GM18498 (cell line): ENCODE results near the gene ACP7.
"Not testable (repeated sequence)": the region's sequence is repeated elsewhere in the genome, so short reads cannot be mapped to it uniquely, and the experiment has no call there.

Experiments
- ATAC-seq: cut with Tn5 transposase; IDR thresholded peaks from one replicate; pipeline ENCODE4 v1.9.1; 2021; ENCODE audit warnings: mild to moderate bottlenecking, moderate library complexity; ENCODE audit not compliant: unreplicated experiment

ACP7 gene

GRCh38 chr19:39103151-39103550 lies 19.0 kb downstream of the ACP7 start:
- no peak for ATAC-seq

- no peak for ATAC-seq
Observed at GRCh38 chr19:39104186-39104596, 20.0 kb downstream of the ACP7 start.

GRCh38 chr19:39106194-39106593 lies 22.0 kb downstream of the ACP7 start:
- ATAC-seq = no peak

- no peak for ATAC-seq
Observed at GRCh38 chr19:39109641-39110040, 25.5 kb downstream of the ACP7 start.

- no peak for ATAC-seq
Observed at GRCh38 chr19:39110263-39110967, 26.2 kb downstream of the ACP7 start.

- no peak for ATAC-seq
Observed at GRCh38 chr19:39111593-39112199, 27.5 kb downstream of the ACP7 start.

- ATAC-seq = no peak
Observed at GRCh38 chr19:39112338-39112890, 28.2 kb downstream of the ACP7 start.

GRCh38 chr19:39113199-39113598 lies 29.0 kb downstream of the ACP7 start:
- ATAC-seq = no peak

DNA sequence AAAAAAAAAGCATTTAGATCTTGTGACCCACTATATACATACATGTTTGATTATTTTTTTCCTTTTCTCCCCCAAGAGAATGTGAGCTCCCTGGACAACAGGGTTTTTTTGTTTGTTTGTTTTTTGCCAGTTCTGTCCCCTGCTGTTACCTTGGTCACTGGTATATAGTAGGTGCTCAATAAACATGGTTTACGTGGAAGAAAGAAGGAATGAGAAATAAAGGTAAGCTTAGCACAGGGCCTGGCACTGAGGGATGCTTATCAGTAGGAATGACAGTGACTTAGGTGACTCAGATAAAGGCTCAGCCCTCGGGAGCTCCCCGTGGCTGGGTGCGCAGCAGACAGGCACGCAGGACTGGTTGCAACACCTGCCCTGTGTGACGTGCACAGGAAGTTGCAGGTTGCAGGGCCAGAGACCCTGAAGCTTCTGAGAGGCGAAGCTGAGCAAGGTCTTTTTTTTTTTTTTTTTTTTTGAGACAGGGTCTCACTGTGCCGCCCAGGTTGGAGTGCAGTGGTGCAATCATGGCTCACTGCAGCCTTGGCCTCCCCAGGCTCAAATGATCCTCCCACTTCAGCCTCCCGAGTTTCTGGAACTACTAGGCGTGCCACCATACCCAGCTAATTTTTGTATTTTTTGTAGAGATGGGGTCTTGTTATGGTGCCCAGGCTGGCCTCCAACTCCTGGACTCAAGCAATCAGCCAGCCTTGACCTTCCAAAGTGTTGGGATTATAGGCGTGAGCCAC lies 31.1 kb downstream of the ACP7 start:
- no peak for ATAC-seq

DNA sequence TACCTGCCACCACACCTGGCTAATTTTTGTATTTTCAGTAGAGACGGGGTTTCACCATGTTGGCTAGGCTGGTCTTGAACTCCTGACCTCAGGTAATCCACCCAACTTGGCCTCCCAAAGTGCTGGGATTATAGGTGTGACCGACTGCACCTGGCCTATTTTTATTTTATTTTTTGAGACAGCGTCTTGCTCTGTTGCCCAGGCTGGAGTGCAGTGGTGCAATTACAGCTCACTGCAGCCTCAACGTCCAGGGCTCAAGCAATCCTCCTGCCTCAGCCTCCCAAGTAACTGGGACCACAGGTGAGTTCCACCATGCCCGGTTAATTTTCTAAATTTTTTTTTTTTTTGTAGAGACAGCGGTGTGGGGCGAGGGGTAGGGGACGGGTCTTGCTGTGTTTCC lies 32.9 kb downstream of the ACP7 start:
- not testable (repeated sequence) for ATAC-seq

- ATAC-seq = no peak
Observed at GRCh38 chr19:39119830-39120229, 35.7 kb downstream of the ACP7 start.

- ATAC-seq = no peak
Observed at GRCh38 chr19:39122934-39123731, 39.0 kb downstream of the ACP7 start.

GRCh38 chr19:39124136-39124764 lies 40.1 kb downstream of the ACP7 start:
- ATAC-seq = no peak

DNA sequence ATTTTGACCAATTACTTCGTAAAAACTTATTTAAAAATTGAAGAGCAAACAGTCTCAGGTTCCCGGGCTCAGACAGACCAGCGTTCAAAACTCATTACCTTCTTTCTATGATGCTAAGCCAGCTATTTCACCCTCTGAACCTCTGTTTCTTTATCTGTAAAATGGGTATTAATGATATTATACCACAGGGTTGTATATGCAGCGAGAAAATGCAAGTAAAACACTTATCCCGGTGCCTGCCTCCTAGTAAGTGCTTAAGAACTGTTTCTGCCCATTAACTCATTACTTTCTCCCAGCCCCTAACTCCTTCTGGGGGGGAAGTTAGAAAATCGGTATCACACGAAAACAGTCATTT lies 41.0 kb downstream of the ACP7 start:
- ATAC-seq = no peak

GRCh38 chr19:39125554-39126311 lies 41.6 kb downstream of the ACP7 start, which contains the start of gene PAK4:
Gene PAK4, plus strand, starts transcription at chr19:39125786. Its CDS starts 43,768 bp downstream, at chr19:39169554.
- ATAC-seq = peak; percentile 95

DNA sequence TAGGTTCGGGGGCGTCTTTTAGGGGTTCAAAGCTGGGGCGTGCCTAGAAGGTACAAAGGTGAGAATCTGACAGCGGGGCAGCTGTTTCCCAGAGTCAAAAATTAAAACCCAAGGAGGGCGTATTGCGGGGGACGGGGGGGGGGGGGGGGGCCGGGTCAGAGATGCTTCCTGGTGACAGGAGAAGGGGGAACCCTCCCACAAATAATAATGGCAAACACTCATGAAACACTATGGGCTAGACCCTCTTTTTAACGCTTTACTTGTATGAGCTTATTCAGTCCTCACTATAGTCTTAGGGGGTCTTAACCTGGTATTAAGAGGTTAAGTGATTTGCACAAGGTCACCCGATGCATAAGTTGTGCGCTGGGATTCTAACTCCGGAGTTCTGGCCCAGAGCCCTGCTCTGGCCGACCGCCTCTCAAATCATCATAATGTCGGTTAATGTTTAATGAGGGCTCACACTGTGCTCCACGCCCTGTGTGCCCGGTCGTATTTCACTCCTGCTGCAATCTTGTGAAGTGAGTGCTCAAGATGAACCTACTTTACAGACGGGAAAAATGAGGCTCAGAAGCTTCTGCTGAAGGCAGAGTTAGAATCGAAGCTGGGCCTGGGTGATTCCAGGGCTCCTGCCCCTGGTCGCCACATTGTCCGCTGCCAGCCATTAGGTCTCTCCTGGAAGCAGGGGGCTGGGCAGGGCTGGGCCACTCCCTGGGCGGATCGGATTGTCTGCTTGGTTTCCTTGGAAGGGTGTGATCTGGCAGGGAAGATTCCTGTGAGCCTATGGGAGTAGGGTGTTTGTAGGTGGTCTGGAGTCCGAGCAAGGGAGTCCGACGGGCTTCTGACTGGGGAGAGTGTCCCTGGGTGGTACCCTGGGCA lies 42.4 kb downstream of the ACP7 start:
- ATAC-seq = no peak

- ATAC-seq = no peak
Observed at GRCh38 chr19:39127812-39128515, 43.8 kb downstream of the ACP7 start.

- ATAC-seq = no peak
Observed at GRCh38 chr19:39128516-39129079, 44.4 kb downstream of the ACP7 start.
